ENCODE data around the gene HS6ST3.

The HS6ST3 gene

GRCh38 chr13:96573563-96573962, 483.7 kb downstream of the HS6ST3 start:
- no peak for FAIRE-seq

GRCh38 chr13:96575423-96576320, 485.8 kb downstream of the HS6ST3 start:
- FAIRE-seq, result no peak

- no peak for FAIRE-seq
Observed at GRCh38 chr13:96581741-96582140, 491.8 kb downstream of the HS6ST3 start.

GRCh38 chr13:96615252-96615651, 525.3 kb downstream of the HS6ST3 start:
- peak; percentile 17 for FAIRE-seq

GRCh38 chr13:96617528-96617927, 527.6 kb downstream of the HS6ST3 start:
- FAIRE-seq, result no peak

GRCh38 chr13:96621634-96622183, 531.8 kb downstream of the HS6ST3 start:
- FAIRE-seq, result peak; percentile 13

GRCh38 chr13:96629331-96629730, 539.4 kb downstream of the HS6ST3 start:
- no peak for FAIRE-seq

GRCh38 chr13:96632536-96633320, 542.8 kb downstream of the HS6ST3 start:
- FAIRE-seq, result no peak

GRCh38 chr13:96636001-96636709, 546.2 kb downstream of the HS6ST3 start:
- FAIRE-seq, result peak; percentile 82

- no peak for FAIRE-seq
Observed at GRCh38 chr13:96637039-96637438, 547.1 kb downstream of the HS6ST3 start.

GRCh38 chr13:96646101-96646500, 556.2 kb downstream of the HS6ST3 start:
- no peak for FAIRE-seq

GRCh38 chr13:96646515-96647211, 556.8 kb downstream of the HS6ST3 start:
- no peak for FAIRE-seq

- no peak for FAIRE-seq
Observed at GRCh38 chr13:96650301-96650886, 560.5 kb downstream of the HS6ST3 start.

GRCh38 chr13:96651598-96651997, 561.7 kb downstream of the HS6ST3 start:
- no peak for FAIRE-seq

- no peak for FAIRE-seq
Observed at GRCh38 chr13:96652506-96652905, 562.6 kb downstream of the HS6ST3 start.

GRCh38 chr13:96661612-96662011, 571.7 kb downstream of the HS6ST3 start:
- no peak for FAIRE-seq

- no peak for FAIRE-seq
Observed at GRCh38 chr13:96662036-96662435, 572.1 kb downstream of the HS6ST3 start.

GRCh38 chr13:96667294-96668018, 577.5 kb downstream of the HS6ST3 start:
- FAIRE-seq, result no peak

GRCh38 chr13:96671073-96671472, 581.2 kb downstream of the HS6ST3 start:
- no peak for FAIRE-seq

GRCh38 chr13:96672016-96672415, 582.1 kb downstream of the HS6ST3 start:
- FAIRE-seq, result no peak

GRCh38 chr13:96673825-96674224, 583.9 kb downstream of the HS6ST3 start:
- no peak for FAIRE-seq
